GM18873 (cell line): ENCODE data around the gene PNMA8B.

ENCODE experiments used
- ATAC-seq: cut with Tn5 transposase; IDR thresholded peaks from one replicate; pipeline ENCODE4 v1.9.1; 2021; ENCODE audit warnings: mild to moderate bottlenecking, moderate library complexity, moderate number of reproducible peaks; ENCODE audit not compliant: unreplicated experiment, low FRiP score

The PNMA8B gene

DNA sequence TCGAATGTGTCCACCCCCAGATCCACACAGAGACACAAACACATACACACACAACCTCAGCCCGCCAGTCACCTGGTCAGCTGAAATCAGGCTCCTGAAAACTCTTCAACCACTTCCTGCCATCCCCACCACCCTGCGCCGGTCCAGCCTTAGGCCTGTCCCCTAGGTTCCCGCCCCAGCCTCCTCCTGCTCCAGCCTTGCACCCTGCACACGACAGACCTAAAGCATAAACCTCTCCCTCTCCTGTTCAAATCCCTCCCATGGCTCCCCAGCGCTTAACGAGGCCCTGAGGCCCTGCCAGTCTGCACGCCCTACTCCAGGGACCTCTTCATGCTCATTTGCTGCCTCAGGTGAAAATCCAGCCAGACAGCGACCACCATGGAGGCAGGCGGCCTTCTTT, 7.1 kb downstream of the PNMA8B start:
- no peak for ATAC-seq

DNA sequence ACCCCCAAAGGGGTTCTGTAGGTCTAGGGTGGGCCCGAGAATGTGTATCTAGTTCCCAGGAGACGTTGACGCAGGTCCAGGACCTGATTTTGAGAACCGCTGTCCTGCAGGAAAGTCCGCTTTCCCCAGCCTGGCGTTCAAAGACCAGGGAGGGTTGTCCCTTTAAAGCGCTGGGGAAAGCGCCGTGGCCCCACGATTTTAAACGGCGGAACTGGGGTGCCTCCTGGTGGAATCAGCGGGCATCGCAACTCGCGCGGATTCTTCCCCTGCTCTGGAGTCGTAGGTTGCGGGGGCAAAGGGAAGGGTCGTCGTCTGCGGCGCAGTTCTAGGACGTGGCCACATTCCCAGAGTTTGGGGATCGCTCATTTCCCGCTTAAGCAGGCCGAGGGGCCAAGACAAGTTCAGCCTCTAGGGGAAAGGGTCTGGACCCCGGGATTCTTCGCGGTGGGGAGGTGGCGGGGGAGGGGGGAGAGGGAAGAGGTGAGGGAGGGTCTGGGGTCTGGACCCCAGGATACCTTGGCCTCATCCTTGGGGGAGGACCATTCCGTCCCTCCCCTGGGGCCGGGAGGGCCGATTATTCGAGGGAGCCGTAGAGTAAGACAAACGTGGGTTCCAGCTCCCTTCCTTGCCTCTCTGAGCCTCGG, 7.7 kb downstream of the PNMA8B start:
- no peak for ATAC-seq

DNA sequence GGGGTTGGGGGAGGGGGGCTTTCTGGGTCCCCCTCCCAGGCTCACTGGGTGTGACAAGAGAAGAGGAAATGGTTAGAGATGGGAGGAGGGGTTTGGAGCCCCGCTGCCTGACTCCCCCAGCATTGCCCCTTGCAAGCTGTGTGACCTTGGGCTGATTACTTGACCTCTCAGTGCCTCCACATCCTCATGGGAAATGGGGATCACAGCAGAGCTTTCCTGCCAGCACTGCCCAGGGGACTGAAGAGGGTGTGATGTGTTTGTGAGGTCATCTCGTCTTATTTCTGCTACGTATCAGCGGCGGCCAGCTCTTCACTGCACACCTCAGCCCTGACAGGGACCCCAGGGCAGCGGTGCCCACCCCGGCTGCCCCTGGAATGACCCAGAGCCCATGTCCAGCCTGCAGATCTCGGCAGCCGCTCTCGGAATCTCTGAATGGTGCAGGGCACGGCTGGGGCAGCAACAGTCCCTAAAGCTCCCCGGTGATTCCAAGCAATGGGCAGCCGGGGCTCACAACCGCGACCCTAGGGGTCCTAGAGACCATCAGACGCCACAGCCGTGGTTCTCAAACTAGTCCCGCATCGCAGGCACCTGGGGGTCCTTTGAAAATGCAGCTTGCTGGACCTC, 8.4 kb downstream of the PNMA8B start:
- ATAC-seq = no peak

DNA sequence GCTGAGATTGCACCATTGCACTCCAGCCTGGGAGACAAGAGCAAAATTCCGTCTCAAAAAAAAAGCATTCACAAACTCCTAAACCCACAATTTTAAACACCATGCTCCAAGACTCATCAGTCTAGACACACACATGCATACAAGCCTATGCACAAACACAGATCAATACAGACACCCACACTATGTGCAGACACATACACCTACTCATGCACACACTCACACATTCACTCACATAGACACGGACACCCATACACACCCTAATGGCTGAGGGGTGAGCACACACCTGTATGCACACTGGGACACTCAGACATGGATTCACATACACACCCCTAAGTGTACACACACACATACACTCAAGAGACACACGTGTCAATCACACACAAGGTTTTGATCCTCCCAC, 9.3 kb downstream of the PNMA8B start:
- no peak for ATAC-seq

DNA sequence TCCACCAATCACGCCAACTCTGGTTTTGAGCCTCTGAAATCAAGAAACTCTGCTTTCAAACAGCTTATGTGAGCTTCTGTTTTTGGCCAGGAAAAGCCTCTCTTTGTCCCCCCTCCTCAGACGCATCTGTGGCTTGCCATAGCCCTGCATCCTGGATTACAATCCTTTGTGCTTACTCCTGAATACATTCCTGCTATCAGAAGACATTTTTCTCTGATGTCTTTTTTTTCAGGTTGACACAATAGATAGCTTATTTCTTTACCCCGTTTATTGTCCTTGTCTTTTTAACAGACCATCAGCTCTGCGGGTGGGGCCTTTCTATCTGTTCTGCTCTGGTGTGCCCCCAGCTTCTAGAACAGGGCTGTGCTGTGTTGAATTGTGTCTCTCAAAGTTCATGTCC, 11.0 kb downstream of the PNMA8B start:
- ATAC-seq = no peak

DNA sequence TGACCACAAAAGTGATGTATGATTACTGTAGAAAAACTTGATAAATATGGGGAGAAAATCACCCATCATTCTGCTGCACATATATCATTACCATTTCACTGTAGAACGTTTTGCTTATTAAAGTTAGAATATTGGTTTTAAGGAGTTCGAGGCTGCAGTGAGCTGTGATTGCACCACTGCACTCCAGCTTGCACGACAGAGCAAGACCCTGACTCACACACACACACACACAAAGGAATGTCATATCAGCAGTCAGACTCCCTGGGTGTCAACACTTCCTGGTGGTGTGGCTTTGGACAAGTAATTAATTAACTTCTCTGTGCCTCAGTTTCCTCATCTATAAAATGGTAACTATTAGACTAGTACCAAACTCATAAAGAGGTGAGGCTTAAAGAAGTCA, 13.0 kb downstream of the PNMA8B start:
- ATAC-seq = no peak

DNA sequence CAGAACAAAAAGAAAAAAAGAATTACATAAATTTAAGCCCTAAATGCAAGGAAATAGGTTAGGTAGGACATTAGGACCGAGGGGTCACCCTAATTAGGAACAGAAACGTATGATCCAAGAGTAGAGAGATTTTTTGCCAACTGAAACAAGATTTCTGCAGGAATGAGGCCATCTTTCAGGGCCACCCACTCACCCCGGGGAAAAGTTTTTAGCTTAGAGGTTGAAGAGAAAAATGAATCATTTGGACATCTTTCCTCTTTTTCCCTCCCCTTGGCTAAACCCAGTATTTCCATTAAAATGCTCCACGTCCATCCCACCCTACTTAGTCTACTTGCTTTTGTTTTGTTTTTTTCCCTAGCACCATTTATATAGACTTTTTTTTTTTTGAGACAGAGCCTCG, 13.7 kb downstream of the PNMA8B start:
- no peak for ATAC-seq

DNA sequence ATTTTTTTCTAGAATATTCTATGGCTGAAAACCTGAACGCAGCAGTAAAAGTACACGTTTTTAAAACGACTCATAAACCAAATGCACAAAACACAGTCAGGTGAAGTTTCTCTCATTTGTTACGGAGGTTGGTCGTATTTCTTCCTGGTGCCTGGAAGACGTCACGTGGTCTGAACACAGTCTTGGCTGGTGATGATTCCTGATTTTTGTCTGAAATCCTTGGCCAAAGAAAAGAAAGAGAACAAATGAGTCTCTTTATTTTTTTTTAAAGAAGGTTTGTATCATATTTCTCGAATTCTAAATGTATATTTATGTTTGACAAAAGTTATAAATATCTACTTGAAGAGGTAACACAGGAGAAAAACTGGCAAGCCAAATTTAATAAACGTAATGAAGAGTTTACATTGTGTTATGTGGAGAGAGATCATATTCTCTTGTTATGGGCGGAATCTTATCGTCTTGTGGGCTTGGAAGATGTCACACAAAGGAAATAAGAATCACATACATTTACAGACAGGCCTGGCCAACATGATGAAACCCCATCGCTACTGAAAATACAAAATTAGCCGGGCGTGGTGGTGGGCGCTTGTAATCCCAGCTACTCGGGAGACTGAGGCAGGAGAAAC, 14.3 kb downstream of the PNMA8B start:
- no peak for ATAC-seq

DNA sequence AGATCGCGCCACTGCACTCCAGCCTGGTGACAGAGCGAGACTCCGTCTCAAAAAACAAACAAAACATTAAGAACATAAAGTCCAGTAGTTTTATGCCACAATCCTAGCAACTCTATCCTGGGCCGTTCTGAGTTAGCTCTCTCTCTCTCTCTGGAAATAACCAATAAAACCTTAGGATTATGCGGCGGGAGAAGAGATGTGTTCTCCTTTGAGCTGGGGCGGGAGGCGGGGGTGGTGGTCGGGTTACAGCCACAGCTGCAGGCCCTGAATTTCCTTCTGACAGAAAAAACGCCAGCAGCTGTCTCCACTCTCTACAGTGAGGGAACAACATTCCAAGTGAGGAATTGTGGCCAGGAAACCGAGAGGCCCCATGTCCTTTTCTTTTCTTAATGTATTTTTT, 15.3 kb downstream of the PNMA8B start:
- ATAC-seq = no peak

DNA sequence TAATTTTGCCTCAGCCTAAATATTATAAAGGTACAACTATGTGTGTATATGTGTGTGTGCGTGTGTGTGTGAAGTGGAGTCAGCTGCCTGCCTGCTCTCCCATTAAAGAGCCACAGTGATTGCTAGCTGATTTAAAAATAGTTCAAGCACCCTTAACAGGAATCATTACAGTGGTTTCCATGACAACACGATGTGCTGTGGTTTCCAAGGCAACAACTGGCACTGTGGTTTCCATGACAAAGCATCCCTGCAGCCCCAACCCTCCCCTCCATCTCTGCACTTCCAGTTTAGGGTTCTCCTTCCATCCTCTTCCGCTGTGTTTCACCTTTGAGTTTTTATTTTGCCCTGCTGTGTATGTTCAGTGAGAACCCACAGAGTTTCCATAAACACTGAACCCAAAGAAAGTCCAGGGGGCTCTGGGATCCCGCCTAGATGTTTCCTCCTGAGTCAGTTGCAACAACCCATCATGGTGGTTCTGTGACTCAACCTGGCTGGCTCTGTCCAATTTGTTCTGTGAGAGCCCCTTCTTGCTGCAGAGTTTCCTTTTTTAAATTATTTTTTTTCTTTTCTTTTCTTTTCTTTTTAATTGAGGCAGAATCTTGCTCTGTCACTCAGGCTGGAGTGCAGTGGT, 17.2 kb downstream of the PNMA8B start:
- no peak for ATAC-seq

DNA sequence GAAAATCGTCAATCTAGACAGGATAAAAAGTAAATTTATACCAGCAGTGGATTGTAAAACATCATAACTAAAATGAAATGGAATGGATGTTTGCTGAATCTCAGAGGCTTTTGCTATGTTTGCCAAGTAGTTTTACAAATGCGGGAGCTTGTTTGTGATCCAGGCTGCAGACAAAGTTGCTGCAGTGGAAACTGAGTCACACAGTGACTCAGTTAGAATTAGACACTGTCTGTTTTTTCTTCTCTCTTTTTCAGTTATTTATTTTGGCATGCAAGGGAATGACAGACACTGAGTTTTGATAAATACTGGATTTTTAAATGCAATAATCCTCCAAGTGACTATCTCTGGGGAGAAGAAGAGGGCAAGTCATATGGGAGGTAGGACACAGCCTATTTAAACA, 19.7 kb downstream of the PNMA8B start:
- ATAC-seq = no peak

DNA sequence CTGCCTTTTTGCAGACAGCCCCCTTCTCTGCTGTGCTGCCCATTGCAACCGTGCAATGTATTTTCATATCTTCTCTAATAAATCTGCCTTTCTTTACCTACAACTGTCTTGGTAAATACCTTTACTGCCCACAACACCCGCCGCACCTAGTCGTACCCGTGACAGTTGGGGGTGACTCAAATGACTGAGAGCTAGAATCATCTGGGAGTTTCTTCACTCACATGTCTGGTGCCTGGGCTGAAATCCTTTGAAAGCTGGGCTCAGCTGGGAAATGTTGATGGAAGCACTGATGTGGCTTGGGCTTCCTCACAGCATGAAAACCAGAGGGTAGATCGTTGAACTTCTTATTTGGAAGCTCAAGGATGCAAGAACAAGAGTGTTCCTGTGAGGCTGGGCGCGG, 21.5 kb downstream of the PNMA8B start:
- no peak for ATAC-seq

DNA sequence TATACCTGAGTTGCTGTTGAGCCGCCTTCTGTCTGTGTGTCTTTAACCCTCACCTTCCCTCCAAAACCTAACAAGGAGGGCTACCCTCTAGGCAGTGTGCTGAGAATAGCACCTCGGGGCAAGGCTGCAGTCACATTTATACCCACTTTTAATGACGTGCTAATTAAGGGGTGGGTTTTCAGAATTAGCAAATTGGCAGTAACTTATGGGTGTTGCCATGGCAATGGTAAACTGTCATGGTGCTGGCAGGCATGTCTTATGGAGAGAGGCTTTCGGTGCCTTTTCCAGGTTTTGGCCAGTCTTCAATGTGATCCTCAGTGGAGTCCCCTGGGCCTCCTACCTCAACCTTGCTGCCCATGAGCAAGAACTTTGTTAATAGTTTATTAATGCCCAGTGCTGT, 23.1 kb downstream of the PNMA8B start:
- ATAC-seq = no peak

DNA sequence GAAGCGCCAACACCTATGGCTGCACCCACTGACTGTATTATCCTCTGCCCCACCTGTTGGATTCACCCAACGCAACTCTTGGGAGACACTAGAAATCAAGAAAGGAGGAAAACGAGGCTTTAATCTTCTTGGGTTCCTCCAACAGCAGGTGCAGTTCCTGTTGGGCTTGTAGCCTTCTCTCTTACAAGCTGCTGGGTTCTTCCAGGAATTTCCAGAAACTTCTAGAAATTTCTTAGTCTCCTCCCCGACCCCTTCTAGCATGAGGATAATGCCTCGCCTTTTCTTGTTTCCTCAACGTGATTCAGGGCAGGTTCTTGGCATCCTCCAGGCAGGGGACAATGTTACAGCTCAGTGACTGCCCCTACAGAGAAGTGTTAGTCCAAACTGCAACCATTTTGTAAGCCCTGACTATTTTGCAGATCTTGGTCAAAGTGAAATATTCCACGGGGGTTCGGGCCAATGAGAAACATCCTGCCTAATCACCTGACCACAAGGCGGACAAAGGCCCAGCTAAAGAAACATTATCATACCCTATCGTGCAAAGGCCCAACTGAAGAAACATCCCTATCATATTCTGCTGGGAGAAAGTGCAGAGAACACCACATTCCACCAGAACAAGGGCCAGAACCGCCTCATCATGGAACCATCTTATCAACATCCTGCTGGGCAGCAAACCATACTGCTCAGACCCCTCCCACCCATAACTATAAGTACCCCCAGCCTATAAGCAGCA, 23.7 kb downstream of the PNMA8B start:
- no peak for ATAC-seq

DNA sequence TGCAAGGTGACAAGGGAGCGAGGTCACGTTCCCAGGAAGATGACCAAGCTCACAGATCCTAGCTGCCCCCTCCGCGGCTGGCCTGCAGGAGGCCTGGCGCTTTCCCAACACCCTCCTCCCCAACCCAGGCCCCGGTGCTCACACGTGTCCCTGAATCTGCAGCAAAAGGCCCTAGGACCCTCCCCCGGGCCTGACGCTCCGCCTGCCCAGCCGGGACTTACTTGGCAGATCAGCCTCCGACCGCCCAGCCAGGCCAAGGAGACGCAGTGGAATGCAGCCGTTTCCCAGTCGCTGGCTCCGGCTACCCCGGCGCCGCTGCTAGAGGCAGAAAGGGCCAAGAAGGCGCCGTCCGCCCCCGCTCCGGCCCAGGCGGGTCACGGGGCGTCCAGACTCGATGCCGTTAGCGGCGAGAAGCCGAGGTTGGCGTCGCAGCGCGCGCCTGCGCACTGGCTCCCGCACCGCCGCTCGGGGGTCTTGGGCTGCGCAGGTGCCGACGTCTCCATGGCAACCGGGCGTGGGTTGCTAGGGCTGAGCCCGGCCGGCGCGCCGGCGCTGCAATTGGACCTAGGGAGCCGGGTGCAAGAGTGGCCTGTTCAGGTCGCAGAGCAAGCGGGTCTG, 24.4 kb downstream of the PNMA8B start, which contains the start of gene PNMA8A:
PNMA8A (minus strand) TSS at position 448 of the 618 bp plus-strand sequence. CDS start 528 bp downstream, outside the sequence.
- no peak for ATAC-seq

DNA sequence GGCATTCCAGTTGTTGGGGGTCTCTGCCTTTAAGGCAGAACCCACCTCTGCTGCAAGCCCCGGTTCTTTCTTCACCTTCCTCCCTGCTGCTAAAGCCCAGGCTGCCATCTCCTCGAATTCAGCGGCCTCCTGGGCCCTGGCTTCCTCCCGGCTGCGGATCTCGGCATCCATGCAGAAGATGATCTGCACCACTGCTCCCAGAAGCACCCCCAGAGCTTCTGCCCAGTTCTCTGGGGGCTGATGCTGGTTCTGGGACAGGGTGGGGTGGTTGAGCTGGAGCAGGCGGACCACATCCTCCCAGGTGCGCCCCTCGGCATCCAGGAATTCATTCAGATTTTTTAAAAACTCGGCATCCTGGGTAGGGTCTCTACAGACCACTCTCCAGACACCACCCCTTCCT, 25.3 kb downstream of the PNMA8B start:
- no peak for ATAC-seq

DNA sequence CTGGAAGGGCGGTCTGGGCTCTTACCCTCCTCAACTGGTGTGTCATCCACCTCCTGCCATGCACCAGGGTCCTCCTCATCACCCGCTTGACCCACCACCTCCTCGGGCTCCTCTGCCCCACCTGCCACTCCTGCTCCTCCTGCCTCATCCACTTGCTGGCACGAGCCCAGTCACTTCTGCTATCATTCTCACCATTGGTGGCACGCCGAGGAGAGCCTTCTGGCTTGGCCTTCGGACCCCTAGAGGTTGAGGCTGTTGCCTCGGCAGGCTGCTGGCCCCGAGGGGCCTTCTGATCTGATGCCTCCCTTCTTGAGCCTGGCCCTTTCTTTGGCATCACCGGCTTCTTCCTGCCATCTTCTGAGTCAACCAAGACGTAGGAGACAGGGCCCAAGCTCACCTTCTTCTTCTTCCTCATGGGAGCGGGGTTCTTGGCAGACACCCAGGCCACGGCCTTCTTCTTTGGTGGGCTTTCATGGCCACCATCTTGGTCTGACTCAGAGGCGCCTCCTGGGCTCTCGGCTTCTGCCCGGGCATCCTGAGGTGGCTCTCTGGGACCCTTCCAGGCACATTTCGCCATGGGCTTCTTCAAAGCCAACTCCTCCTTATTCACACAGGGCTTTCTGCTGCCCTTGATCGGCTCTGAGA, 26.0 kb downstream of the PNMA8B start:
- ATAC-seq = no peak

DNA sequence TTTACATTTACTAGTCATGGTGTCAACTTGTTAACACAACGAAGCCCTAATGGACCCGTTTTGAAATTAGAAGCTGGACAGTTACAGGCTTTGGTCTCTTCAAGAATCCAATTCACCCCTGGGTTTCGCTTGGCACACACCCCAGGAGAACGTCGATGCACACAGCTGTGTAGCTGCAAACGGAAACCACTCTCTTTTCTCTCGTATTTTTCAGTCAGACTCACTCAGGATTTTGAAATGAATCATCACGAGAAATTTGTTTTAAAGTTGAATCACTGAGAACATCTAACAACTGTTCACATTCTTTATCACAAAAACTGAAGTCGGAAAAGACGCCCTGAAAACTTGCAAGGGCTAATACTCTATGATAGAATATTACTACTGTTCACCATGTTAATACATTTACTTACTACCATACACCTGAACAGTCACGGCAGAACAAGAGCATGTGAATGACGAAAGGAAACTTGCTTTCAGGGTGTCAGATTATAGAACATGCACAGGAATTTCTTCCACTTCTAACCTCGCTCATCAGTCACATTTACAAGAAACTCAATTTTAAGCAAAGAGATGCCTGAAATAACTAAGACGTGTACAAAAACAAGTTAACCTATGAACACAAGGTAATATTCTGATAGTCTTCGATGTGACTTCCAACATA, 29.0 kb downstream of the PNMA8B start:
- ATAC-seq = no peak

DNA sequence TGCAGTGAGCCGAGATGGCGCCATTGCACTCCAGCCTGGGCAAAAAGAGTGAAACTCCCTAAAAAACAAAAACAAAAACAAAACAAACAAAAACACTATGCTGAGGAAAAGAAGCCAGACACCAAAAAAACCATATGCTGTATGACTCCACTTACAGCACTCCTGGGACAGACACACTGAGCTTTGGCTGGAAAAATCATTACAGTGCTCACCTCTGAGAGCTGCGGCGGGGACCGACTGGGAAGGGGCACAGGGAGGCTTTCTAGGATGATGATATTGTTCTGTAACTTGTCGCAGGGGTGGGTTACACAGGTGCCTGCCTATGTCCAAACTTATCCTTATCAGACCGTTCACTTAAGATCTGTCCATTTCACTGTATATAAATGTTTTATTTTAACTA, 32.2 kb downstream of the PNMA8B start:
- ATAC-seq = no peak
